Measurements from ENCODE around the gene UBE2G2. TPM values are rescaled to one million over a fixed set of nuclear protein-coding genes. Genes with fewer than 3 reads are reported as not detected.
A peak's percentile ranks its signal among the peaks of the same experiment; 100 is the strongest.

The UBE2G2 gene
- total RNA-seq, 1 experiment from 2014 or later: 117 TPM

DNA sequence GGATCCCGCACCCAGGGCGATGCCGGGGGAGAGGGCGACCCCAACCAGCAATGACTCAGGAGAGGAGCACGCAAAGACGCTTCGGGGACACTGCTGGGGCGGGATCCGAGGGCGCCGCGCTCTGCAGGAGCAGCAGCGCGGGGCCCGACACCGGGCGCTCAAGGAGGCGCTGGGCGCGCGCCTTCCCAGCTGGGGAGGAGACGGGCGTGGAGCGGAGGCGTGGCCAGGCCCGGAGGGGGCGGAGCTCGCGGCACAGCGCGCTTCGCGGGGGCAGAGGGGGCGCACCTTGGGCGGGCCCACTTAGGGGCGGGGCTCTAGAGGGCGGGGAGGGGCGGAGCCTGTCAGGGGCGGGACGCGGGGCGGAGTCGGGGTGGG is 15.9 kb upstream of the UBE2G2 start:
- Mint-ChIP-seq H3K9me3 (peaks cover 22% of the 10 kb centered on the region), H3K27ac (no peak overlapping the region), H3K36me3 (peaks cover 16% of the 10 kb centered on the region), H3K4me1 (peaks cover 10% of the 10 kb centered on the region), H3K4me3 (peak overlapping the region; percentile 65), H3K27me3 (ENCODE audit: low read depth) (peaks cover 35% of the 10 kb centered on the region)
- DNase-seq (ENCODE audit: low spot score) (peak; percentile 92), ATAC-seq (peak; percentile 91)
- ChIA-PET POLR2A (interaction anchor here (0.9 to 1.1 kb wide), 3 partner anchors 16 to 57 kb away, joined by 3 to 5 read pairs (median 3); partner anchors contain the start of genes PTTG1IP and UBE2G2), CTCF (interaction anchor here (0.6 to 1.0 kb wide), 7 partner anchors 16 to 332 kb away, joined by 3 to 5 read pairs (median 4); partner anchors contain the start of gene UBE2G2)
- TF ChIP-seq NR1H2 (CRISPR knock-in tag; IDR thresholded peaks at IDR 0.05) (no peak), SP1 (CRISPR knock-in tag; conservative IDR thresholded peaks at IDR 0.05) (peak; percentile 78), PRDM15 (CRISPR knock-in tag; IDR thresholded peaks at IDR 0.05) (no peak), AR (CRISPR knock-in tag; IDR thresholded peaks at IDR 0.05) (no peak)
- TF ChIP-seq, protein P1, sequence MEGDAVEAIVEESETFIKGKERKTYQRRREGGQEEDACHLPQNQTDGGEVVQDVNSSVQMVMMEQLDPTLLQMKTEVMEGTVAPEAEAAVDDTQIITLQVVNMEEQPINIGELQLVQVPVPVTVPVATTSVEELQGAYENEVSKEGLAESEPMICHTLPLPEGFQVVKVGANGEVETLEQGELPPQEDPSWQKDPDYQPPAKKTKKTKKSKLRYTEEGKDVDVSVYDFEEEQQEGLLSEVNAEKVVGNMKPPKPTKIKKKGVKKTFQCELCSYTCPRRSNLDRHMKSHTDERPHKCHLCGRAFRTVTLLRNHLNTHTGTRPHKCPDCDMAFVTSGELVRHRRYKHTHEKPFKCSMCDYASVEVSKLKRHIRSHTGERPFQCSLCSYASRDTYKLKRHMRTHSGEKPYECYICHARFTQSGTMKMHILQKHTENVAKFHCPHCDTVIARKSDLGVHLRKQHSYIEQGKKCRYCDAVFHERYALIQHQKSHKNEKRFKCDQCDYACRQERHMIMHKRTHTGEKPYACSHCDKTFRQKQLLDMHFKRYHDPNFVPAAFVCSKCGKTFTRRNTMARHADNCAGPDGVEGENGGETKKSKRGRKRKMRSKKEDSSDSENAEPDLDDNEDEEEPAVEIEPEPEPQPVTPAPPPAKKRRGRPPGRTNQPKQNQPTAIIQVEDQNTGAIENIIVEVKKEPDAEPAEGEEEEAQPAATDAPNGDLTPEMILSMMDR (IDR thresholded peaks at IDR 0.05): no peak
- TF ChIP-seq, protein P2, sequence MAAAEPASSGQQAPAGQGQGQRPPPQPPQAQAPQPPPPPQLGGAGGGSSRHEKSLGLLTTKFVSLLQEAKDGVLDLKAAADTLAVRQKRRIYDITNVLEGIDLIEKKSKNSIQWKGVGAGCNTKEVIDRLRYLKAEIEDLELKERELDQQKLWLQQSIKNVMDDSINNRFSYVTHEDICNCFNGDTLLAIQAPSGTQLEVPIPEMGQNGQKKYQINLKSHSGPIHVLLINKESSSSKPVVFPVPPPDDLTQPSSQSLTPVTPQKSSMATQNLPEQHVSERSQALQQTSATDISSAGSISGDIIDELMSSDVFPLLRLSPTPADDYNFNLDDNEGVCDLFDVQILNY (CRISPR knock-in tag; IDR thresholded peaks at IDR 0.05): peak; percentile 5; the same call in 1 of the 2 replicates
- TF ChIP-seq, protein P3, sequence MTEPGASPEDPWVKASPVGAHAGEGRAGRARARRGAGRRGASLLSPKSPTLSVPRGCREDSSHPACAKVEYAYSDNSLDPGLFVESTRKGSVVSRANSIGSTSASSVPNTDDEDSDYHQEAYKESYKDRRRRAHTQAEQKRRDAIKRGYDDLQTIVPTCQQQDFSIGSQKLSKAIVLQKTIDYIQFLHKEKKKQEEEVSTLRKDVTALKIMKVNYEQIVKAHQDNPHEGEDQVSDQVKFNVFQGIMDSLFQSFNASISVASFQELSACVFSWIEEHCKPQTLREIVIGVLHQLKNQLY (CRISPR knock-in tag; IDR thresholded peaks at IDR 0.05): no peak

GRCh38 chr21:44816761-44817505 is 15.3 kb upstream of the UBE2G2 start:
- H3K36me3 Mint-ChIP-seq: peaks cover 16% of the 10 kb centered on the region
- H3K9me3 Mint-ChIP-seq: peaks cover 17% of the 10 kb centered on the region
- TF ChIP-seq ZBTB21 (CRISPR knock-in tag; IDR thresholded peaks at IDR 0.05; ENCODE audit: borderline replicate concordance) (no peak), FOXK1 (CRISPR knock-in tag; IDR thresholded peaks at IDR 0.05) (0 out of 2 replicates have a peak, but pooled peaks have one; percentile 20), CDX4 (CRISPR knock-in tag; IDR thresholded peaks at IDR 0.05; ENCODE audit: borderline replicate concordance) (no peak)
- ATAC-seq: no peak; the same call in 1 of the 2 replicates
- no peak overlapping the region for H3K27ac Mint-ChIP-seq
- CTCF ChIA-PET: interaction anchor here (0.6 to 1.0 kb wide), 7 partner anchors 16 to 331 kb away, joined by 3 to 5 read pairs (median 4); partner anchors contain the start of gene UBE2G2
- POLR2A ChIA-PET: interaction anchor here (0.9 to 1.1 kb wide), 3 partner anchors 16 to 57 kb away, joined by 3 to 5 read pairs (median 3); partner anchors contain the start of genes PTTG1IP and UBE2G2
- peaks cover 29% of the 10 kb centered on the region for H3K27me3 Mint-ChIP-seq (ENCODE audit: low read depth)
- H3K4me3 Mint-ChIP-seq: peak overlapping the region; percentile 72
- H3K4me1 Mint-ChIP-seq: peaks cover 10% of the 10 kb centered on the region
- no peak for DNase-seq (ENCODE audit: low spot score)
